Gastroesophageal sphincter (tissue), 3 donors: ENCODE measurements around the gene KRT25.

Experiments used
- POLR2A ChIP-seq, 2 donors: fragments of 450-650 bp; IDR thresholded peaks; one replicate each; pipeline ENCODE4 v1.6.1; 2017; ENCODE audit warnings: antibody characterized with exemption in 2 of 2, mild to moderate bottlenecking in 2 of 2, moderate library complexity in 1 of 2
- TF ChIP-seq, protein P1 (sequence below), 4 experiments: fragments of 200-600 bp in 2 of 4; fragments of 450-650 bp in 2 of 4; sonication (generic) in 1 of 4; IDR thresholded peaks; one replicate each; pipeline ENCODE4 v1.5.1; 2017 to 2019; ENCODE audit warnings: antibody characterized with exemption in 4 of 4, mild to moderate bottlenecking in 2 of 4, moderate library complexity in 2 of 4

- TF ChIP-seq, protein P1, sequence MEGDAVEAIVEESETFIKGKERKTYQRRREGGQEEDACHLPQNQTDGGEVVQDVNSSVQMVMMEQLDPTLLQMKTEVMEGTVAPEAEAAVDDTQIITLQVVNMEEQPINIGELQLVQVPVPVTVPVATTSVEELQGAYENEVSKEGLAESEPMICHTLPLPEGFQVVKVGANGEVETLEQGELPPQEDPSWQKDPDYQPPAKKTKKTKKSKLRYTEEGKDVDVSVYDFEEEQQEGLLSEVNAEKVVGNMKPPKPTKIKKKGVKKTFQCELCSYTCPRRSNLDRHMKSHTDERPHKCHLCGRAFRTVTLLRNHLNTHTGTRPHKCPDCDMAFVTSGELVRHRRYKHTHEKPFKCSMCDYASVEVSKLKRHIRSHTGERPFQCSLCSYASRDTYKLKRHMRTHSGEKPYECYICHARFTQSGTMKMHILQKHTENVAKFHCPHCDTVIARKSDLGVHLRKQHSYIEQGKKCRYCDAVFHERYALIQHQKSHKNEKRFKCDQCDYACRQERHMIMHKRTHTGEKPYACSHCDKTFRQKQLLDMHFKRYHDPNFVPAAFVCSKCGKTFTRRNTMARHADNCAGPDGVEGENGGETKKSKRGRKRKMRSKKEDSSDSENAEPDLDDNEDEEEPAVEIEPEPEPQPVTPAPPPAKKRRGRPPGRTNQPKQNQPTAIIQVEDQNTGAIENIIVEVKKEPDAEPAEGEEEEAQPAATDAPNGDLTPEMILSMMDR (IDR thresholded peaks at IDR 0.05): no peak
- no peak for TF ChIP-seq POLR2A (IDR thresholded peaks at IDR 0.05)
Measured at GRCh38 chr17:40718930-40719329, 36.2 kb downstream of the KRT25 start.
